Spleen (tissue), 11 donors: ENCODE data around the gene PLEKHN1. TPM values are rescaled to one million over a fixed set of nuclear protein-coding genes. Genes with fewer than 3 reads are reported as not detected.

Experiments used
- DNase-seq: peaks from one replicate; pipeline ENCODE4 v3.0.0-alpha.2; 2020
- H3K27ac ChIP-seq, 8 donors: fragments of 200-600 bp; sonication (generic) in 7 of 8; 1 replicate in 4 of 8; 2 replicates in 4 of 8; pipeline versions ENCODE4 v1.5.0 to v1.8.0; 2016 to 2021; ENCODE audit warnings: inconsistent platforms in 4 of 8, mild to moderate bottlenecking in 4 of 8, moderate library complexity in 1 of 8
- H3K27me3 ChIP-seq, 7 donors: fragments of 200-600 bp; sonication (generic) in 6 of 7; replicated peaks in 1 of 7; 1 replicate in 4 of 7; 2 replicates in 3 of 7; pipeline versions ENCODE4 v1.5.0 to v1.8.0; 2016 to 2021; ENCODE audit warnings: inconsistent platforms in 3 of 7, mild to moderate bottlenecking in 1 of 7
- H3K36me3 ChIP-seq, 6 donors: fragments of 200-600 bp; sonication (generic) in 5 of 6; 1 replicate in 4 of 6; 2 replicates in 2 of 6; pipeline versions ENCODE4 v1.5.0 to v1.8.0; 2016 to 2021; ENCODE audit warnings: inconsistent platforms in 2 of 6
- H3K4me1 ChIP-seq, 6 donors: fragments of 200-600 bp; sonication (generic) in 5 of 6; 1 replicate in 3 of 6; 2 replicates in 3 of 6; pipeline versions ENCODE4 v1.5.0 to v1.8.0; 2016 to 2021; ENCODE audit warnings: inconsistent platforms in 3 of 6
- H3K4me3 ChIP-seq, 8 donors: fragments of 200-600 bp; sonication (generic) in 7 of 8; 1 replicate in 4 of 8; 2 replicates in 4 of 8; pipeline versions ENCODE4 v1.5.0 to v1.8.0; 2016 to 2021; ENCODE audit warnings: inconsistent platforms in 4 of 8, mild to moderate bottlenecking in 4 of 8, moderate library complexity in 2 of 8
- H3K9me3 ChIP-seq, 8 donors: fragments of 200-600 bp; sonication (generic) in 7 of 8; 1 replicate in 4 of 8; 2 replicates in 4 of 8; pipeline versions ENCODE4 v1.5.0 to v1.8.0; 2016 to 2021; ENCODE audit warnings: inconsistent platforms in 4 of 8
- POLR2A ChIP-seq, 3 donors: fragments of 450-650 bp; IDR thresholded peaks; one replicate each; pipeline ENCODE4 v1.5.1; 2017; ENCODE audit warnings: antibody characterized with exemption in 3 of 3, mild to moderate bottlenecking in 1 of 3
- POLR2AphosphoS5 ChIP-seq, 3 donors: sonication (generic); formaldehyde crosslinking; IDR thresholded peaks; one replicate each; pipeline ENCODE4 v1.5.1; 2017; ENCODE audit warnings: antibody characterized with exemption in 3 of 3
- WGBS, 5 donors: extraction: QIAGEN DNeasy Blood & Tissue Kit in 3 of 5; methylation state at CpG; one replicate each; pipeline versions ENCODE4 v1.1.5 to v1.1.7; 2013 to 2018; 5-methylcytosine and 5-hydroxymethylcytosine counted together
- intact Hi-C: fragments of 100-400 bp; cut with DNase I; formaldehyde crosslinking; loops from one replicate; pipeline ENCODE4 v1.15.0; 2023; ENCODE audit warnings: low total_unique reads
- polyA plus RNA-seq, 3 donors: library from polyadenylated mRNA; stranded (reverse); fragments of 200-250 nt; gene quantifications; one replicate each; pipeline ENCODE4 v1.2.1, GENCODE V29; 2013
- total RNA-seq, 7 donors: library from RNA; depleted of rRNA in 3 of 7; stranded (reverse); fragments of >200 nt in 3 of 7; fragmentation: NEBNext Ultra II Directional in 4 of 7; extraction: Animal tissue kit (Norgen Biotek cat#: 25700) in 4 of 7; gene quantifications; one replicate each; pipeline versions ENCODE4 v1.1.0 to v1.2.1, GENCODE V29; 2016 to 2021
- TF ChIP-seq, protein P1 (sequence below), 11 experiments: fragments of 200-600 bp in 7 of 11; fragments of 450-650 bp in 4 of 11; sonication (generic) in 4 of 11; IDR thresholded peaks in 8 of 11; conservative IDR thresholded peaks in 3 of 11; 1 replicate in 7 of 11; 2 replicates in 4 of 11; pipeline versions ENCODE4 v1.4.0 to v1.8.0; 2016 to 2021; ENCODE audit warnings: antibody characterized with exemption in 11 of 11, inconsistent platforms in 4 of 11, mild to moderate bottlenecking in 1 of 11
- donor health status: healthy with polysubstance abuse.
- donor health status: DM: no; HTN: no; CAD: no; lungs with moderate emphysema.
- donor health status: DM: no; HTN: no; CAD: no.
- donor health status: Bipolar disorder and iron deficiency.
- donor health status: healthy.
- donor health status: DM: no; HTN: no; CAD: no.
- donor health status: DM: yes; HTN: yes; CAD: no.

The PLEKHN1 gene
- total and polyA plus RNA-seq, 10 donors: 0.17 to 2.2 (median 0.95) TPM

DNA sequence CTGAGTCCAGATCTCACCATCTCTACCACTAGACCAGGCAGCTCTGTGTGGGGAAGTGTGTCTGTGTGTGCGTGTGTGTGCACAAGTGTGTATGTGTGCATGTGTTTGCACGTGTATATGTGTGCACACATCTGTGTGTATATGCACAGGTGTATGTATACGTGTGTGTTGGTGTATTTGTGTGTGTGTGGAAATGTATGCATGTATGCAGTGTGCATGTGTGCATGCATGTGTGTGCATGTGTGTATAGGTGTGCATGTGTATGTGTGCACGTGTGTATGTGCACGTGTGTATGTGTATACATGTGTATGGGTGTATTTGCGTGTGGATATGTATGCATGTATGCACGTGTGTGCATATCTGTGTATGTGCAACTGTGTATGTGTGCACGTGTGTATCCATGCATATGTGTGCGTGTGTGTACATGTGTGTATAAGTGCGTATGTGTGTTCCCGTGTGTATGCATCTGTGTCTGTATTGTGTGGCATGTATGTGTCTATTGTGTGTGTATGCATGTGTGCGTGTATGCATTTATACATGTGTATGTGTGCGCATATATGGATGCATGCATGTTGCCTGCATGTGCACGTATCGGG, 3.1 kb downstream of the PLEKHN1 start:
- intact Hi-C loops: no loop called here
- Histone ChIP-seq H3K27ac (no peak overlapping the region), H3K36me3 (peaks cover 0 to 6% (median 0%) of the 10 kb centered on the region in 6 donors), H3K4me3 (no peak overlapping the region), H3K9me3 (no peaks in the 10 kb centered on the region), H3K27me3 (peaks cover 10 to 87% (median 42%) of the 10 kb centered on the region in 7 donors), H3K4me1 (peaks cover 8 to 26% (median 20%) of the 10 kb centered on the region in 6 donors)
- TF ChIP-seq, protein P1, sequence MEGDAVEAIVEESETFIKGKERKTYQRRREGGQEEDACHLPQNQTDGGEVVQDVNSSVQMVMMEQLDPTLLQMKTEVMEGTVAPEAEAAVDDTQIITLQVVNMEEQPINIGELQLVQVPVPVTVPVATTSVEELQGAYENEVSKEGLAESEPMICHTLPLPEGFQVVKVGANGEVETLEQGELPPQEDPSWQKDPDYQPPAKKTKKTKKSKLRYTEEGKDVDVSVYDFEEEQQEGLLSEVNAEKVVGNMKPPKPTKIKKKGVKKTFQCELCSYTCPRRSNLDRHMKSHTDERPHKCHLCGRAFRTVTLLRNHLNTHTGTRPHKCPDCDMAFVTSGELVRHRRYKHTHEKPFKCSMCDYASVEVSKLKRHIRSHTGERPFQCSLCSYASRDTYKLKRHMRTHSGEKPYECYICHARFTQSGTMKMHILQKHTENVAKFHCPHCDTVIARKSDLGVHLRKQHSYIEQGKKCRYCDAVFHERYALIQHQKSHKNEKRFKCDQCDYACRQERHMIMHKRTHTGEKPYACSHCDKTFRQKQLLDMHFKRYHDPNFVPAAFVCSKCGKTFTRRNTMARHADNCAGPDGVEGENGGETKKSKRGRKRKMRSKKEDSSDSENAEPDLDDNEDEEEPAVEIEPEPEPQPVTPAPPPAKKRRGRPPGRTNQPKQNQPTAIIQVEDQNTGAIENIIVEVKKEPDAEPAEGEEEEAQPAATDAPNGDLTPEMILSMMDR (IDR thresholded peaks at IDR 0.05 in 8 of 11, conservative IDR thresholded peaks at IDR 0.05 in 3 of 11): no peak
- no peak for TF ChIP-seq POLR2AphosphoS5 (IDR thresholded peaks at IDR 0.05)
- 80 to 90% (median 82%) methylated on average over 15 of the region's 15 CpGs for WGBS, 5 donors
- DNase-seq: no peak

DNA sequence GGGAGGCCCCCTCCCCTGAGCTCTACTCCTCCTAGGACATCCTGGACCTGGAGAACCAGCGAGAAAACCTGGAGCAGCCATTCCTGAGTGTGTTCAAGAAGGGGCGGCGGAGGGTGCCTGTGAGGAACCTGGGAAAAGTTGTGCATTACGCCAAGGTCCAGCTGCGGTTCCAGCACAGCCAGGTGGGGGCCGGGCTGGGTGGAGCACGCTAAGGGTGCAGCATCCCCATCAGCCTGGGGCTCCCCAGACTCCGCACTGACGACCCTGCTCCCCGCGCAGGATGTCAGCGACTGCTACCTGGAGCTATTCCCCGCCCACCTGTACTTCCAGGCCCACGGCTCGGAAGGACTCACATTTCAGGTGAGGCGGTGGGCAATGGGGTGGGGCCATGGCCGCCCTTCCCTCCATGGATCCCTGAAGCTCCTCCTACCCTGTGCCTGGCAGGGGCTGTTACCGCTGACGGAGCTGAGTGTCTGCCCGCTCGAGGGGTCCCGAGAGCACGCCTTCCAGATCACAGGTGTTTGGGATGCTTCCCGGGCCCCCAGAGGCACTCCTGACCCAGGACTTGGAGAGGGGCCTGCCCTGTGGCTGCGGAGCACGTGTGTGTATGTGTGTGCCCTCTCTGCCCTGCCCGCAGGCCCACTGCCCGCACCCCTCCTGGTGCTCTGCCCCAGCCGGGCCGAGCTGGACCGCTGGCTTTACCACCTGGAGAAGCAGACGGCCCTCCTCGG, 4.1 kb downstream of the PLEKHN1 start:
- Histone ChIP-seq H3K36me3 (peaks cover 0 to under 1% (median 0%) of the 10 kb centered on the region in 6 donors), H3K27ac (no peak overlapping the region), H3K4me1 (peaks cover 8 to 29% (median 20%) of the 10 kb centered on the region in 6 donors), H3K4me3 (no peak overlapping the region), H3K27me3 (peaks cover 10 to 97% (median 52%) of the 10 kb centered on the region in 7 donors), H3K9me3 (no peaks in the 10 kb centered on the region)
- peak; percentile 61 for DNase-seq
- intact Hi-C loops: no loop called here
- TF ChIP-seq POLR2AphosphoS5 (IDR thresholded peaks at IDR 0.05) (no peak), POLR2A (IDR thresholded peaks at IDR 0.05) (no peak)
- TF ChIP-seq, protein P1 (IDR thresholded peaks at IDR 0.05 in 8 of 11, conservative IDR thresholded peaks at IDR 0.05 in 3 of 11): no peak
- WGBS, 5 donors: 22 to 53% (median 26%) methylated on average over 9 to 33 of the region's 33 CpGs

DNA sequence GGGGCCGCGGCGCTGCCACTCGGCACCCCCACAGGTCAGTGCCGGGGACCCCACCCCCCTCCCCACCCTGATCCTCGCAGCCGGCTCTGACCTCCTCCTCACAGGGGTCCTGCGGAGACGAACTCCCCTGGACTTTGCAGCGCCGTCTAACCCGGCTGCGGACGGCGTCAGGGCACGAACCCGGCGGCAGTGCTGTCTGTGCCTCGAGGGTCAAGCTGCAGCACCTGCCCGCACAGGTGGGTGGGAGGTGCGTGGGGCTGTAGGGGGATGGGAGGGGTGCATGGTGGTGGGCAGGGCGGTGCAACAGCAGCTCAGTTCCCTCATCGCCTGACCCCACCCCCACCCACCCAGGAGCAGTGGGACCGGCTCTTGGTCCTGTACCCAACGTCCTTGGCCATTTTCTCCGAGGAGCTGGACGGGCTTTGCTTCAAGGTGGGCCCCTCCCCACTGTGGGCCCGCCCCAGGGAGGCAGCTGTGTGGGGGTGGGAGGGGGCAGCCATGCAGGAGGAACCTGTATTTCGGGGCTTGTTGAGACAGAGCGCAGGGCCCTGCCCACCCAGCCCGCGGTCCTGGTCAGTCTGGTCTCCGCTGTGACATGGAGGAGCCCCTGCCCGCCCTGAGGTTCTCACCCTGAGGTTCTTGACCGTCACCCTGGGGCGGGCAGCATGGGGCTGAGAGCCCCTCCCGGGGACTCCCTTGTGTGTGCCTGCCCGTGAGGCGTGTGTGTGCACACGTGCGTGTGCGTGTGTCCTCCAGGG, 4.9 kb downstream of the PLEKHN1 start:
- Histone ChIP-seq H3K27me3 (peaks cover 10 to 99% (median 57%) of the 10 kb centered on the region in 7 donors), H3K4me3 (no peak overlapping the region), H3K9me3 (no peaks in the 10 kb centered on the region), H3K36me3 (no peaks in the 10 kb centered on the region), H3K27ac (no peak overlapping the region), H3K4me1 (peaks cover 11 to 29% (median 19%) of the 10 kb centered on the region in 6 donors)
- DNase-seq: peak; percentile 70
- intact Hi-C loops: no loop called here
- WGBS, 5 donors: 40 to 54% (median 50%) methylated on average over 20 to 42 of the region's 42 CpGs
- TF ChIP-seq POLR2A (IDR thresholded peaks at IDR 0.05): no peak
- TF ChIP-seq, protein P1 (IDR thresholded peaks at IDR 0.05 in 8 of 11, conservative IDR thresholded peaks at IDR 0.05 in 3 of 11): no peak
- no peak for TF ChIP-seq POLR2AphosphoS5 (IDR thresholded peaks at IDR 0.05)
